NCI-H2227 (cell line): ENCODE data around the gene PARP6.

Source experiments
- DNase-seq: peaks from one replicate; lab custom pipeline; 2025; ENCODE audit not compliant: unreplicated experiment; lab: John Stamatoyannopoulos, UW

Gene PARP6

DNA sequence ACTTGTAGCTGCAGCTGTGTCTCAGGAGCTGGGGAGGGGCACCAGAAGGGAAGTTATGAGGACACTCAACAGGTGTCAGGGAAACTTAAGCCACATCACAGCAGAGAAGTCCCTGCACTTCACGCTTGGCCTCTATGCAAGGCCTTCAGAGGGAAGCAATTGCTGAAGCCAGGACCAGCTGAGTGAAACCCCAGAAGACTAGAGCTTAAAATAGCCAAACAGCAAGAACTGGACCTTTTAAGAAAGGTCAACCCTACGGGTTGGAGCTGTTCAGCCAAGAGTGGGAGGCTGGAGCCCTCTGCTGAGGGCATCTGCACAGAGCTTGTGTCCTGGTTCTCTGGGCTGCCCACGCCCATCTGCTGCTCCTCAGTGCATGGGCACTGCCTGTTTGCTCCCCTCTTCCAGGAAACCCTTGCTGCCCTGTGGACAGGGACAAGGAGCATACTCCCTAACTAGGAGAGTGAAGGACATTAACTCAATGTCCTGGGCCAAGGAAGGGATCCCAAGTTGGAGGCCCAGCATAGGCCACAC, 70.9 kb downstream of the PARP6 start:
- no peak for DNase-seq

- no peak for DNase-seq
Measured at GRCh38 chr15:72200395-72201237, 71.7 kb downstream of the PARP6 start.

DNA sequence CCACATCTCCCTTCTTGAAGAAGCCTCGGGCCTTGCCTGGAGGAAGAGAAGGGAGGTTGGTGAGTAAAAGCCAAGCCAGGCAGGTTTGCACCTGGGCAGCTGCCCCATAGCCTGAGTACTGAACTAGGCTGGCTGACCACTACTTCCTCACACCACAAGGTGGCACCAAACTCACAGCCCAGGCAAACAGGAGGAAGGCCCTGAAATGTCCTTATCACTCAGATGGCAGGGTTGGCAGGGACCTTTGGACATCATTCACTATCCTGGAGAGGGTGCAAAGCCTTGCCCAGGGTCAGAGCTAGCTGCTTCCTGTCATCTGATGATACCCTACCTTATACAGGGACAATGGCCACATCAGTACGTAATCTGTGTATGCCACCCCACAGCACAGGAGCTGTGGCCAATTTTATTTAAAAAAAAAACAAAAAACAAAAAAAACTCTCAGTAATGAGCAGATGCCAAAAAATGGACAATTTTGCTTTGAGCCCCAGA, 72.6 kb downstream of the PARP6 start:
- peak; percentile 73 for DNase-seq

DNA sequence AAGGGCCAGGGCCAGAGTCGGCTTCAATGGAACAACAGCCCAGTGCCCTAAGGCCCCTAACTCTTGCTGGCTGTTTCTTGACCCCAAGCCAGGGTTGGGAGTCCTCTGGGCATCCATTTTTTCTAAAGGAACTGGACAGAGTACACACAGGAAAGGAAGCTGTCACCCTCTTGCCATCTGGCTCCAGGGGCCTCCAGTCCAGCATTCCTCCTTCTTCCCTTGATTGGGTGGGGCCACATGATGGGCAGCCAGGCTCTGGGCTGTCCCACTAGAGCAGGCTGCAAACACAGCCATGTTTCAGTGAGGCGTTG, 73.2 kb downstream of the PARP6 start:
- no peak for DNase-seq

GRCh38 chr15:72198356-72199204, 73.8 kb downstream of the PARP6 start:
- no peak for DNase-seq

GRCh38 chr15:72197460-72198355, 74.6 kb downstream of the PARP6 start, which contains the start of gene GRAMD2A:
TSS of gene GRAMD2A (minus strand) at chr15:72197787.
- peak; percentile 29 for DNase-seq

DNA sequence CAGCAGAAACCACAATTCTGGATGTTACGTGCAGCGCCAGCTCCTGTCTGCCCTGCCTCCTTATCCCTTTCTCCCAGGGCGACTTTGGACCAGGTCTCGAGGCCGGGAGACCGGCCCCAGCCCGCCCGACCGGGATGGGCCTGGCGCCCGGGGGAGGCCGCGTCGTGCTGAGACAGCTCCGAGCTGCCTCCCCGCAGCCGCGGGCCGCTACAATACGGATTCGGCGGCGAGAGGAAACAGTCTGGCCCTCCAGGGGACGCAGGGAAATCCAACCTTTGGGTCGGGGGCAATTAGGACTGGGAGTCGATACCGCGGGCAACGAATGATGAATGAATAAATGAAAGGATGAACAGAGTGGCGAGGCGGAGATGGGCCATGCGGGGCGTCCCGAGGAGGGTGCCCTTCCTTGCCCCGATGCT, 75.3 kb downstream of the PARP6 start:
- no peak for DNase-seq

GRCh38 chr15:72196409-72197040, 75.8 kb downstream of the PARP6 start:
- no peak for DNase-seq

- no peak for DNase-seq
Measured at GRCh38 chr15:72195101-72195511, 77.2 kb downstream of the PARP6 start.

DNA sequence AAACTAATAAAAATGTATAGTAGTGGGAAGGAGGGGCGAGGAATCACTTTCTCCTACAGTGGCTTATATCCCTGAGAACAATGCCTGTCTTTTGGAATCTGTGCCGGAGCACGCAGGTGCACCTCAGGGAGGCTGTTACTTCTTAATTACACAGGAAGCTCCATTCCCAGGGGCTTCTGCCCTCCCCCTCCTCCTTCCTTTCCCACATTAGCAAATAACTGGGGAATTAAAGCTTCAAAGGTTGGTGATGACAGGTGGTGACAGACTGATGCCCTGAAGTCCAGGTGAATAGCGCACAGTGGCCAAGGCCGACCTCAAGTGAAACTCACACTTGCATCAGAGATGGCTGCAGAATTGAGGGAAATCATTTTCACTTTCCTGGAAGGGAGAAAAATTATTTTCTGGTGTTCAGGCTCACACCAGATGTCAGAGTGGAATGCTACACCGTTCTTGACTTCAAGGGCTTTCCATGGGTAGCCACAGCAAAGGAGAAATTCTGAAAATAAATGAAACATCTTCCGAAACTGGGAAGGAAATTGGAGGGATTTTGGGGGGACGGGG, 78.4 kb downstream of the PARP6 start:
- no peak for DNase-seq

GRCh38 chr15:72192416-72192815, 79.9 kb downstream of the PARP6 start:
- DNase-seq, result no peak
